GM13976 (cell line): ENCODE results near the gene KAT6B.

Source experiments
- DNase-seq: peaks from one replicate; pipeline ENCODE4 v3.0.0; 2012; ENCODE audit warnings: low spot score
- CTCF ChIP-seq: IDR thresholded peaks from 2 replicates; pipeline ENCODE4 v1.5.1; 2012; ENCODE audit warnings: borderline replicate concordance, mild to moderate bottlenecking; ENCODE audit not compliant: insufficient read depth; ENCODE audit errors: extremely low read depth, missing control alignments, control extremely low read depth
- in situ Hi-C: fragments of 300-500 bp; cut with MboI; formaldehyde crosslinking; loops from one replicate; pipeline ENCODE4 v1.12.0; 2022; ENCODE audit warnings: low sequenced_read_pairs, mixed read lengths, inconsistent platforms; ENCODE audit not compliant: unreplicated experiment

The KAT6B gene

GRCh38 chr10:74991435-74991834 is 165.0 kb downstream of the KAT6B start:
- in situ Hi-C loops: no loop called here
- no peak for TF ChIP-seq CTCF
- DNase-seq: peak; percentile 34

DNA sequence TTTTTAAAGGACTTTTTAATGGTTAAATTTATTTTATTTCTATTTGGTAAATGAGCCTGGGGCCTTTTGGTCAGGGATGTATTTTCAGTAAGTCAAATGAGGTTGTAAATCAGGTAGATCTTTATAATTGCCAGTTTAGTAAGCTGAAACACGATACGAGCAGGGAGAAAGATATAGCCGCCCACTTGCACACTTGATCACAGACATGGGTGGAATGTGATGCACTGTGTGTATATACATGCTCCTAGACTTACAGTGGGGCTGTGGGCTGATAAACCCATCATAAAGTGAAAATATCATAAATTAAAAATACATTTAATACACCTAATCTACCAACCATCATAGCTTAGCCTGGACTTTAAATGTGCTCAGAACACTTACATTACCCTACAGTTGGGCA is 165.7 kb downstream of the KAT6B start:
- in situ Hi-C loops: no loop called here

DNA sequence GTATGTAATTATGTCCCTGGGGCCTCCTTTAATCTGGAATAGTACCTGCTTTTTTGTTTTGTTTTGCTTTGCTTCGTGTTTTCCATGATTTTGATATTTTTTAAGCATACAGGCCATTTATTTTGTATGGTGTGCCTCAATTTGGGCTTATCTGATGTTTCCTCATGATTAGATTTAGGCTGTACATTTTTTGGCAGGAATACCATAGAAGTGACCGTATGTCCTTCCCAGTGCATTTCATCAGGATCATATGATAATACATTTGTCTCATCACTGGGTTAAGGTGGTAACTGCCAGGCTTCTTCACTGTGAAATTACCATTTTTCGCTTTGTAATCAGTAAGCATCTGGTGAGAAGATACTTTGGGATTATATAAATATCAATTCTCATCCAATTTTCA is 167.2 kb downstream of the KAT6B start:
- in situ Hi-C loops: no loop called here
- no peak for DNase-seq
- no peak for TF ChIP-seq CTCF

More for the DNA sequence above, 165.7 kb downstream of the KAT6B start:
- no peak for TF ChIP-seq CTCF
- no peak for DNase-seq

DNA sequence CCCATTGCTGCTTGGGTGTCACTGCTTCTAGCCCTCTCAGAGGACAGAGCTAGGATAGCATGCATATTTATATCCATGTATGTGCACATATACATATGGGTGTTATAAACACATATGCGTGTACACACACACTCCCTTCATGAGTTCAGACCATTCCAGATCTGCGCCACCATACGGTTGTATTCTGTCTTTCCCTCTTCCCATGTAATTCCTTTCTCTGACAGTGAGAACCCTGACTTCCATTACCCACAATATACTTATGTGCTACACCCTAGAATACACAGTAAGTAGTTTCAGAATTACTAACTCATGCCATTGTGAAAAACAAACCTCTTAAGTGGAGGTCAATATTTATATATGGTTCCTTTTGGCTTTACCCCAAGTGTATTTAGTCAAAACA is 168.5 kb downstream of the KAT6B start:
- DNase-seq: peak; percentile 29
- in situ Hi-C loops: no loop called here
- TF ChIP-seq CTCF: no peak

GRCh38 chr10:74995806-74996205 is 169.4 kb downstream of the KAT6B start:
- DNase-seq: no peak
- in situ Hi-C loops: no loop called here
- no peak for TF ChIP-seq CTCF

- no peak for TF ChIP-seq CTCF
- in situ Hi-C loops: no loop called here
- DNase-seq: no peak
Observed at GRCh38 chr10:74997163-74997562, 170.8 kb downstream of the KAT6B start.
